HG03575 (cell line): ENCODE data around the gene OTUB1.
"Not testable (repeated sequence)": the region's sequence is repeated elsewhere in the genome, so short reads cannot be mapped to it uniquely, and the experiment has no call there.

Experiments used
- ATAC-seq: cut with Tn5 transposase; IDR thresholded peaks from one replicate; pipeline ENCODE4 v1.9.1; 2021; ENCODE audit not compliant: unreplicated experiment, insufficient number of reproducible peaks, low FRiP score; ENCODE audit errors: extremely low read depth

The OTUB1 gene

GRCh38 chr11:63986156-63986931 lies at the start of gene OTUB1:
Gene OTUB1 (plus strand): TSS chr11:63986438. CDS start chr11:63986457, 19 bp downstream.
- no peak for ATAC-seq

DNA sequence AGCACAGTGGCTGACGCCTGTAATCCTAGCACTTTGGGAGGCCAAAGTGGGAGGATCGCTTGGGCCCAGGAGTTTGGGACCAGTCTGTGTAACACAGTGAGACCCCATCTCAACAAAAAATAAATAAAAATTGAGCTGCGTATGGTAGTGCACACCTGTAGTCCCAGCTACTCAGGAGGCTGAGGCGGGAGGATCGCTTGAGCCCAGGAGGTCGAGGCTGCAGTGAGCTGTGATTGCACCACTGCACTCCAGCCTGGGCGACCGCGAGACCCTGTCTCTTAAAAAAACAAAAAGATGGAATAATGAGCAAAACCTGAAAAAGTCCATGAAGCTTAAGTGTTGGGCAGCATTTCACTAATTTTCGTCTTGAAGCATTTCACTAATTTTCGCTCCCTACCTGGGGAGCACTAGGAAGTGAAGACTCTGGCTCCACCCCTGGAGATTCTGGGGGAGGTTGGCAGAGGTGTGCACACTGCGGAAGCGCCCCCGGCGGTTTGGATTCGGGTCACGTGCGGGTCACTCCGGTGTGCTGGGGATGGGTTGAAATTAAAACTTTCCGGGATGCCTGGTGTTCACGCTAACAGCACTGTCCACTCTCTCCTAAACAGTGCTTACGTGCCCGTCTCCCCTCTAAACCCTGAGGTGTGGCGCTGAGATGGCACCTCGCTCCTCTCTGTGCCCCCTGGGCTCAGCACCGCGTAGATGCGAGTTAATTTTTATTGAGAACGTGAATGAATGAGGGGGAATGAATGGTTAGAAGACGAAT lies 48.3 kb upstream of the OTUB1 start:
- peak; percentile 5 for ATAC-seq

DNA sequence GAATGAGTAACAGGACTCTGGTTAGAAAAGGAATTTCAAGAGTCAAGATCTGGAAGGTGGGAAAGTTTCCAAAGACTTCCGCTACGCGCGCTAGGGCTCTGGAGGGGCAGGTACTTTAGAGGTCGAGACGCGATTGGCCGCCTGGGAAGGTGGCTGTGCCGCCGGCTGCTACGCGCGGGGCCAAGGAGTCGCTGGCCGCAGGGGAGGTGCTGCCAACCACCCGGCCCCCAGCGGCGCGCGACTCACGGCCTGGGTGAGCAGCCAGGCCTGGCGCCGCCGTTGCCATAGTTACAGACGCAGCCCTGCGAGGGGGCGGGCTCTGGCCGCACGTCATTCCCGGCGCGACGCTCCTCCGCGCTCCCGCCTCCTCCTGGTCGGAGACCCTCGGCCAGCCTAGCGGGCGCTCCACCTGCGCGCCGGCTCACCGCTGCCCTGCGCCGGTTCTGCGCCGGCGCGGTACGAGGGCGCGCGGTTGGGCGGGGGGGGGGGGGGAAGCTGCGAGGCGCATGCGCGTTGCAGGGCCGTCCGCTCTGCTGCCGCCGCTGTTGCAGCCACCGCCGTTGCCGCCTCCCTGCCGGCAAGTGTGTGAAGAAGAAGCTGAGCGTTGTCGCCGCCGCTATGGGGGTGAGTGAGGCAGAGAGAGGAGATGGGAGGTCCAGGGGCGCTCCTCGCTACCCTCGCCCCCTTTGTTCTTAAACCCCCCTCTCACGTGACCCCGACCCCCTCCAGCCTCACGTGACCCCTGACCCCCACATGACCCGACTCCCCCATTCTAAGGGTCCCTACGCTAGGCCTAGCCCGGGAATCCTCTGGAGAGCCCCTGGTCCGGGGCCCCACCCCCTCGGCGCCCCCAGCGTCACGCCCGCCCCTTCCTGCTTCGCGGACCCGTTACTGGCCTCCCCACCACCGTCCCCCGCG lies 47.5 kb upstream of the OTUB1 start, which contains the start of gene NAA40:
NAA40 (plus strand) TSS at position 524 of the 918 bp plus-strand sequence; CDS start at position 619, 95 bp downstream.
- ATAC-seq = peak; percentile 49

DNA sequence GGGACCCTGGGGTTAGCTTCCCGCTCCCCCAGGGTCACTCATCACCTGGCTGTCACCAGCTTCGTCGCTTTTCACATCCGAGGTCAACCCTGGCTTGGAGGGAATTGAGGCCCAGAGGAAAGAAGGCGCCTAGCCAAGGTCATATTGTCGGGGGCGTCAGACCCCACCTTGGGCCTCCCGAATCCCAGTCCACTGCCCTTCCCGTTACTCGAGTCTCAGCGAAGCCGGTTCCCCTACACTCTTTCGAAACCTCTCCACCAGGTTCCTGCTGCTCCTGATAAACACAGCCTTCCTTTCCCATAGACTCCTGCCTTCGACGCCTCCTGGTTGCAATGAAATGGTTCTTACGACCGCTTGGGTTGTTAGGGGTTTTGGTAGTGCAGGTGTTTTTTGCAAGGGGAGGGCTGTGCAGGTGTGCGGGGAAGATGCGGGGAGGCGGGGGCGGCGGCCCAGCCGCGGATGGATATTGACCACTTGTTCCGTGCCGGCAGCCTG lies 46.8 kb upstream of the OTUB1 start:
- no peak for ATAC-seq

DNA sequence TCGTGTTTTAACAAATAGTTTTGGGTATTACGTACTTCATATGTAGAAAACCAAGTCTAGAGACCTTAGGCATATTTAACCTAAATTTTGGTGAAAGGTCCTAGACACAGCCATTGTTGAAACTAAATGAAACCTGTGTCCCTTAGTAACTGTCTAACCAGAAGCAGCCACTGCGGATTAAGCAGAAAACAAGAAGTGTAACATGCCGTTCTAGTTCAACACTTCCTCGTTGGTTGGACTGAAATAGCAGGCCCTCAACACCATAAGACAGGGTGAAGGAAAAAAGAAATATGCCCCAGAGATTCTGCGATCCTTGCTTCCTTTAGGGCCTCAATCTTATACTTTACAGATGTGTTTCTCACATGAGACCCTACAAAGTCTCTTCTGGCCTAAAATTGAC lies 45.5 kb upstream of the OTUB1 start:
- ATAC-seq = no peak

DNA sequence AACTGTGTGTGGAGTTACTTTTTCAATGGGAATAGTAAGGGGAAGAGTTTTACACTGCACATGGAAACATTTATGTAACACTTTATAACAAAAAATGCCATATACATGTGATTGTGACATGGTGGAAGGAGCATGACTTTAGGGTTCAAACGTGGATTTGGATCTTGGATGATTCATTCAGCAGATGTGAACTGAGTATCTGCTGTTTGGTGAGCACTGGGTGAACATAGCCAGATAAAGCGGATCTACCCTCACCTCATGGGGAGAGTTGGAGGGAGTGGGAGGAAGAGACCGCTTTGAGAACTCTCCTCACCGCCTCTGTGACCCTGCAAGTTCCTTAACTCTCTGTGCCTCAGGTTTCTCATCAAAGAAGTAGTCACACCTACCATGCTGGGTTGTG lies 44.3 kb upstream of the OTUB1 start:
- ATAC-seq = no peak

GRCh38 chr11:63942803-63943202 lies 43.4 kb upstream of the OTUB1 start:
- no peak for ATAC-seq

- ATAC-seq = no peak
Observed at GRCh38 chr11:63944987-63945386, 41.3 kb upstream of the OTUB1 start.

DNA sequence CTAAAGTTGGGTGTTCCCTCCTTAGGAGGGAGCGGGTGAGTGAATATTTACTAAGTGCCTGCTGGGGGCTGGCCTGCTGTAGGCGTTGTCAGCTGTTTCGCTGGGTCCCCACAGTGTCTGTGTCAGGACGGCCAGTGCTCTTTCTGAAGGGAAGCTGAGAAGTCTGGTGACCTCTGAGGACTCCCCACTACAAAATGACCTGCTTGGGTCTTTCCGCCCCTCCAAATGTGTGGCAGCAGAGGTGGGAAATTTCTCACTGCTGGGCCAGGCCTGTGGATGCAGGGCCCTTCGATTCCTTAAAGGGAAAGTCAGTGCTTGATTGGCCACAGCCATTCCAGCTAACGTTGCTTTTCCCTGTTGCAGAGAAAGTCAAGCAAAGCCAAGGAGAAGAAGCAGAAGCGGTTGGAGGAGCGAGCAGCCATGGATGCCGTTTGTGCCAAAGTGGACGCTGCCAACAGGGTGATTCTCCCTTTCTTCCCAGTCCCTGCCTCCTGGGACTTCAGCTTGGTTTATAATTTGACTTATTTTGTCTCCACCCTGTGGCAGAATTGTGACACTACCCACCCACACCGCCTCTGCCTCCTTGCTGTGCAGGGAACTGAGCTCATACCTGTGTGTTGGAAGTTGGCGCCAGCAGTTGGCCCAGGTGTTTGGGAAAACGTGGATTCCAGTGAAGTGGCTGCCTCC lies 40.6 kb upstream of the OTUB1 start:
- no peak for ATAC-seq

GRCh38 chr11:63951779-63952536 lies 34.3 kb upstream of the OTUB1 start:
- no peak for ATAC-seq

DNA sequence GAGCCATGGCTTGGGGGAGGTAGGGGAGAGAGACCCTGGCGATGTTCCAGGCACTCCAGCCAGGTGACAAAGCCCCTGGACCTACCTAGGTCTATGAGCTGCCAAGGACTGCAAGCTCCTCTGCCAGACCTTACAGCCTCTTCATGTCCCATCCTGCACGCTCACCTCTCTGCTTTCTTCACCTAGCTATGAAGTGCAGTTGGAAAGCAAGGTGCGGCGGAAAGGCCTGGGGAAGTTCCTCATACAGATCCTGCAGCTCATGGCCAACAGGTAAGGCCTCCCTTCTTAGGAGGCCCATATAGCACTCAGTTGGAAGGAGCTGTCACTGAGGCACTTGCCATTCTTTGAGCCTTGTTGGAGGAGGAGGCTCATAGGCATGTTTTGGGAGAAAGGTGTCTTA lies 33.7 kb upstream of the OTUB1 start:
- ATAC-seq = no peak

GRCh38 chr11:63958008-63958407 lies 28.2 kb upstream of the OTUB1 start:
- ATAC-seq = no peak

GRCh38 chr11:63961608-63962412 lies 24.4 kb upstream of the OTUB1 start:
- no peak for ATAC-seq

GRCh38 chr11:63963895-63964294 lies 22.3 kb upstream of the OTUB1 start:
- ATAC-seq = not testable (repeated sequence)

- no peak for ATAC-seq
Observed at GRCh38 chr11:63966444-63966843, 19.8 kb upstream of the OTUB1 start.

GRCh38 chr11:63969461-63969860 lies 16.8 kb upstream of the OTUB1 start:
- ATAC-seq = no peak

DNA sequence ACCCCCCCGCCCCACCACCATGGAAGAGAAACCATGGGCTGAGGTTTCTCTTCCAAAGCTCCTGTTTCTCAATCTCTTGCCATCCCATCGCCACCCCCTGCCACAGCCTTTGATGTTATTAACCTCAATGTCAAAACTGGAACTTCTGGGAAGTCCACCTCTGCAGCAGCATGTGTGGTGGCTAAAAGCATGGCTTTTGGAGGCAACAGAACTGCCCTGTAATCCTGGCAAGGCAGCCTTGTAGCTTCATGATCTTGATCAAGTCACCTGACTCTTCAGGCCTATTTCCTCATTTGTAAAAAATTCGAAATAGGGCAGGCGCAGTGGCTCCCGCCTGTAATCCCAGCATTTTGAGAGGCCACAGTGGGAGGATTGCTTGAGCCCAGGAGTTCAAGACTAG lies 15.3 kb upstream of the OTUB1 start:
- ATAC-seq = no peak
